Heart right ventricle (tissue), 16 donors: ENCODE results near the gene FAM78B. TPM values are rescaled to one million over a fixed set of nuclear protein-coding genes. Genes with fewer than 3 reads are reported as not detected.

Source experiments
- ATAC-seq, 8 donors: fragments of 200-7000 bp; cut with Tn5 transposase; one replicate each; pipeline ENCODE4 v1.9.1; 2020; ENCODE audit warnings: mild to moderate bottlenecking in 8 of 8, moderate library complexity in 8 of 8, moderate number of reproducible peaks in 1 of 8
- DNase-seq, 2 donors: peaks; one replicate each; pipeline ENCODE4 v3.0.0-alpha.2; 2020
- H3K27ac ChIP-seq, 10 donors: fragments of 200-600 bp; sonication (generic) in 2 of 10; one replicate each; pipeline versions ENCODE4 v1.5.0 to v1.8.0; 2020 to 2022; ENCODE audit warnings: mild to moderate bottlenecking in 3 of 10
- H3K27me3 ChIP-seq, 7 donors: fragments of 200-600 bp; one replicate each; pipeline ENCODE4 v1.8.0; 2021 to 2022; ENCODE audit warnings: mild to moderate bottlenecking in 2 of 7
- H3K36me3 ChIP-seq, 9 donors: fragments of 200-600 bp; sonication (generic) in 1 of 9; one replicate each; pipeline versions ENCODE4 v1.5.0 to v1.8.0; 2020 to 2022; ENCODE audit warnings: mild to moderate bottlenecking in 2 of 9
- H3K4me1 ChIP-seq, 9 donors: fragments of 200-600 bp; sonication (generic) in 1 of 9; one replicate each; pipeline versions ENCODE4 v1.5.0 to v1.8.0; 2020 to 2022; ENCODE audit warnings: mild to moderate bottlenecking in 4 of 9
- H3K4me3 ChIP-seq, 10 donors: fragments of 200-600 bp; sonication (generic) in 2 of 10; one replicate each; pipeline versions ENCODE4 v1.5.0 to v1.8.0; 2020 to 2022; ENCODE audit warnings: mild to moderate bottlenecking in 7 of 10, moderate library complexity in 2 of 10
- H3K9me3 ChIP-seq, 11 donors: fragments of 200-600 bp in 10 of 11; sonication (generic) in 2 of 11; one replicate each; pipeline versions ENCODE4 v1.5.0 to v1.8.0; 2013 to 2022; ENCODE audit warnings: mild to moderate bottlenecking in 2 of 11, control low read depth in 1 of 11, moderate library complexity in 1 of 11
- CTCF ChIP-seq, 9 donors: fragments of 200-600 bp; sonication (generic) in 2 of 9; IDR thresholded peaks; one replicate each; pipeline versions ENCODE4 v1.5.0 to v1.8.0; 2021 to 2022; ENCODE audit warnings: antibody characterized with exemption in 9 of 9, mild to moderate bottlenecking in 5 of 9, moderate library complexity in 1 of 9
- WGBS, 2 donors: extraction: QIAGEN DNeasy Blood & Tissue Kit; methylation state at CpG; one replicate each; pipeline ENCODE4 v1.1.7; 2013; ENCODE audit warnings: inconsistent platforms in 1 of 2; 5-methylcytosine and 5-hydroxymethylcytosine counted together
- intact Hi-C, 10 donors: fragments of 100-400 bp; cut with DNase I; formaldehyde crosslinking; loops; one replicate each; pipeline versions ENCODE4 v1.11.1 to v1.14.2; 2022
- polyA plus RNA-seq, 2 donors: library from polyadenylated mRNA; stranded (reverse); fragments of 200-250 nt; gene quantifications; one replicate each; pipeline ENCODE4 v1.2.3, GENCODE V29; 2013
- total RNA-seq, 10 donors: library from RNA; stranded (reverse); fragmentation: NEBNext Ultra II Directional in 3 of 10; extraction: Animal tissue kit (Norgen Biotek cat#: 25700) in 3 of 10; gene quantifications; one replicate each; pipeline versions ENCODE4 v1.2.1 to v1.2.4, GENCODE V29; 2021 to 2023
- donor health status: Arrhythmogenic right ventricular cardiomyopathy.
- donor health status: ischemic (EF 13 %, LVEDD 7.1; RV severe dilation, severe dysfunction).
- donor health status: healthy with polysubstance abuse.
- donor health status: DM: no; HTN: yes; CAD: no.
- donor health status: DM: no; HTN: no; CAD: no.
- donor health status: ischemic (EF 25% LVEDD 6.9; RV normal size, moderate dysfunction).
- donor health status: ischemic (EF 25% LVEDD 5.7; RV mildly dilated, moderate dysfunction).
- donor health status: healthy.
- donor health status: DM: yes; HTN: yes; CAD: no.
- donor health status: Ischemic cardiomyopathy.
- donor health status: ischemic (EF 35%, LVEDD 5.7; RV mildly dilated, moderate dysfunction).
- donor health status: nonischemic (EF 11% LVEDD 7.7; RV severe dilation, severe dysfunction).
- donor health status: DM: yes; HTN: yes; CAD: no.
- donor health status: PGD.
- donor health status: ischemic (EF 29% LVEDD 5.4; RV normal size, mild dysfunction).
- donor health status: nonischemic (EF 23%, LVEDD 6.1; RV moderate dilation, normal function).

FAM78B gene
- total and polyA plus RNA-seq, 12 donors, result 1.4 to 5.4 (median 2.4) TPM

- DNase-seq (no peak), ATAC-seq (peak in 1 of 8 donors; percentile 13)
- H3K9me3 ChIP-seq, result no peaks in the 10 kb centered on the region
- H3K4me1 ChIP-seq, result peaks cover 0 to 30% (median 23%) of the 10 kb centered on the region in 9 donors
- 0% methylated on average over 36 to 50 of the region's 50 CpGs for WGBS, 2 donors
- H3K27me3 ChIP-seq, result peaks cover 0 to 64% (median 0%) of the 10 kb centered on the region in 7 donors
- peak overlapping the region in 4 of 10 donors; percentile 65 to 82 (median 72) for H3K27ac ChIP-seq
- no peak for TF ChIP-seq CTCF (IDR thresholded peaks at IDR 0.05)
- intact Hi-C loops, result loop anchor here in 8 of 10 donors (5.0 to 10.0 kb wide), 6 partner anchors 141 to 772 kb away; no protein-coding TSS in a partner anchor
- no peaks in the 10 kb centered on the region for H3K36me3 ChIP-seq
- H3K4me3 ChIP-seq, result peak overlapping the region; percentile 28 to 83 (median 65)
Measured at GRCh38 chr1:166166329-166166697, 488 bp downstream of the FAM78B start.

- Histone ChIP-seq H3K4me3 (peak overlapping the region; percentile 28 to 83 (median 65)), H3K27me3 (peaks cover 0 to 64% (median 0%) of the 10 kb centered on the region in 7 donors), H3K9me3 (no peaks in the 10 kb centered on the region), H3K36me3 (no peaks in the 10 kb centered on the region), H3K27ac (no peak overlapping the region), H3K4me1 (peaks cover 0 to 30% (median 23%) of the 10 kb centered on the region in 9 donors)
- intact Hi-C loops, result loop anchor here in 8 of 10 donors (5.0 to 10.0 kb wide), 6 partner anchors 142 to 771 kb away; no protein-coding TSS in a partner anchor
- TF ChIP-seq CTCF (IDR thresholded peaks at IDR 0.05), result no peak
- ATAC-seq (no peak), DNase-seq (peak in 1 of 2 donors; percentile 19)
- 1% methylated on average over 51 to 61 of the region's 61 CpGs for WGBS, 2 donors
Measured at GRCh38 chr1:166165661-166166328, 1.0 kb downstream of the FAM78B start.

GRCh38 chr1:166164995-166165660 lies 1.7 kb downstream of the FAM78B start:
- Histone ChIP-seq H3K36me3 (no peaks in the 10 kb centered on the region), H3K4me1 (peaks cover 0 to 29% (median 23%) of the 10 kb centered on the region in 9 donors), H3K27ac (peak overlapping the region in 1 of 10 donors; percentile 6), H3K27me3 (peaks cover 0 to 60% (median 0%) of the 10 kb centered on the region in 7 donors), H3K9me3 (no peaks in the 10 kb centered on the region), H3K4me3 (peak overlapping the region in 9 of 10 donors; percentile 48 to 83 (median 66))
- ATAC-seq, result peak in 6 of 8 donors; percentile 43 to 77 (median 56)
- DNase-seq, result peak; percentile 39 to 54
- WGBS, 2 donors, result 0 to 1% methylated on average over 56 of the region's 56 CpGs
- TF ChIP-seq CTCF (IDR thresholded peaks at IDR 0.05), result peak; percentile 38 to 75 (median 56)
- intact Hi-C loops, result loop anchor here in 8 of 10 donors (5.0 to 10.0 kb wide), 7 partner anchors 142 to 770 kb away; no protein-coding TSS in a partner anchor

- ATAC-seq (no peak), DNase-seq (no peak)
- WGBS, 2 donors, result 21 to 22% methylated on average over 5 of the region's 5 CpGs
- intact Hi-C loops, result loop anchor here in 6 of 10 donors (5.0 to 10.0 kb wide), 5 partner anchors 230 to 770 kb away; no protein-coding TSS in a partner anchor
- H3K4me1 ChIP-seq, result peaks cover 0 to 27% (median 23%) of the 10 kb centered on the region in 9 donors
- peaks cover 0 to 56% (median 0%) of the 10 kb centered on the region in 7 donors for H3K27me3 ChIP-seq
- no peak for TF ChIP-seq CTCF (IDR thresholded peaks at IDR 0.05)
- H3K27ac ChIP-seq, result peak overlapping the region in 1 of 10 donors; percentile 6
- H3K9me3 ChIP-seq, result no peaks in the 10 kb centered on the region
- peak overlapping the region in 8 of 10 donors; percentile 48 to 83 (median 66) for H3K4me3 ChIP-seq
- H3K36me3 ChIP-seq, result no peaks in the 10 kb centered on the region
Measured at GRCh38 chr1:166164646-166164994, 2.2 kb downstream of the FAM78B start.
